PC-3 (cell line): ENCODE results near the gene RTL10. TPM values are rescaled to one million over a fixed set of nuclear protein-coding genes. Genes with fewer than 3 reads are reported as not detected.

Source experiments
- ATAC-seq: fragments of 200-7000 bp; cut with Tn5 transposase; 2 replicates; pipeline ENCODE4 v1.9.1; 2020; ENCODE audit warnings: mild to moderate bottlenecking, moderate library complexity
- BruUV-seq: library from RNA; stranded (reverse); fragments of 400-500 nt; replicated peaks from 2 replicates; lab custom pipeline; 2021; lab: Mats Ljungman, UMichigan
- CTCF ChIA-PET: fragments of 300-600 bp; sonication (Branson Sonifier 250); formaldehyde crosslinking; loops from one replicate; lab custom pipeline; 2022; ENCODE audit warnings: antibody characterized with exemption; lab: Charles Lee
- POLR2A ChIA-PET: fragments of 300-600 bp; sonication (Branson Sonifier 250); formaldehyde crosslinking; loops from one replicate; lab custom pipeline; 2022; ENCODE audit warnings: antibody characterized with exemption; ENCODE audit not compliant: unreplicated experiment; lab: Charles Lee
- DNase-seq: peaks from one replicate; pipeline ENCODE4 v3.0.0-alpha.2; 2015
- H2AFZ ChIP-seq: fragments of 300-600 bp; sonication (generic); 2 replicates; pipeline ENCODE4 v1.6.0; 2016; ENCODE audit warnings: antibody characterized with exemption, low read length
- H3F3A ChIP-seq: fragments of 300-600 bp; sonication (generic); one replicate; pipeline ENCODE4 v1.6.0; 2017; ENCODE audit warnings: antibody characterized with exemption, low read length, control low read depth, mild to moderate bottlenecking; ENCODE audit not compliant: unreplicated experiment
- H3K27ac ChIP-seq: fragments of 300-600 bp; sonication (generic); 2 replicates; pipeline ENCODE4 v1.5.1; 2016; ENCODE audit warnings: mild to moderate bottlenecking, low read length
- H3K27me3 ChIP-seq: fragments of 300-600 bp; sonication (generic); 2 replicates; pipeline ENCODE4 v1.6.1; 2016; ENCODE audit warnings: low read length, mixed read lengths
- H3K36me3 ChIP-seq: fragments of 300-600 bp; sonication (generic); 2 replicates; pipeline ENCODE4 v1.6.1; 2016; ENCODE audit warnings: low read depth, mixed run types, low read length, mixed read lengths
- H3K4me1 ChIP-seq: fragments of 300-600 bp; sonication (generic); 2 replicates; pipeline ENCODE4 v1.5.1; 2016; ENCODE audit warnings: low read length; ENCODE audit not compliant: insufficient read depth
- H3K4me2 ChIP-seq: fragments of 300-600 bp; sonication (generic); 2 replicates; pipeline ENCODE4 v1.6.0; 2016; ENCODE audit warnings: low read length
- H3K4me3 ChIP-seq: fragments of 300-600 bp; sonication (generic); 2 replicates; pipeline ENCODE4 v1.5.1; 2016; ENCODE audit warnings: mild to moderate bottlenecking, low read length, mixed read lengths
- H3K79me2 ChIP-seq: fragments of 300-600 bp; sonication (generic); 2 replicates; pipeline ENCODE4 v1.6.1; 2017; ENCODE audit warnings: low read length, mixed read lengths
- H3K9ac ChIP-seq: fragments of 300-600 bp; sonication (generic); 2 replicates; pipeline ENCODE4 v1.6.0; 2016; ENCODE audit warnings: mild to moderate bottlenecking, low read length
- H3K9me2 ChIP-seq: fragments of 300-600 bp; sonication (generic); replicated peaks from 2 replicates; pipeline ENCODE4 v1.6.1; 2016; ENCODE audit warnings: mixed run types, low read length, mixed read lengths
- H3K9me3 ChIP-seq: fragments of 300-600 bp; sonication (generic); 2 replicates; pipeline ENCODE4 v1.6.1; 2016; ENCODE audit warnings: low read length, mixed read lengths
- H4K20me1 ChIP-seq: fragments of 300-600 bp; sonication (generic); 2 replicates; pipeline ENCODE4 v1.6.1; 2016; ENCODE audit warnings: low read length, mixed read lengths
- CTCF ChIP-seq: fragments of 300-600 bp; sonication (generic); conservative IDR thresholded peaks from 2 replicates; pipeline ENCODE4 v1.5.1; 2017; ENCODE audit warnings: antibody characterized with exemption, low read depth, mild to moderate bottlenecking, low read length
- EZH2 ChIP-seq: fragments of 300-600 bp; sonication (generic); IDR thresholded peaks from one replicate; pipeline ENCODE4 v1.6.1; 2017; ENCODE audit warnings: antibody characterized with exemption, mild to moderate bottlenecking, low read length; ENCODE audit not compliant: unreplicated experiment
- EZH2phosphoT487 ChIP-seq: fragments of 300-600 bp; sonication (generic); IDR thresholded peaks from 2 replicates; pipeline ENCODE4 v1.6.1; 2018; ENCODE audit warnings: mild to moderate bottlenecking, antibody characterized with exemption, low read length, borderline replicate concordance
- intact Hi-C: fragments of 100-400 bp; cut with micrococcal nuclease; formaldehyde crosslinking; loops from 2 replicates; pipeline ENCODE4 v1.9.0; 2023
- total RNA-seq: library from RNA; depleted of rRNA; stranded (reverse); fragments of >200 nt; gene quantifications from 2 replicates; pipeline ENCODE4 v1.2.3, GENCODE V29; 2014

The RTL10 gene
- total RNA-seq, 1 experiment from 2014 or later: 7.8 TPM

DNA sequence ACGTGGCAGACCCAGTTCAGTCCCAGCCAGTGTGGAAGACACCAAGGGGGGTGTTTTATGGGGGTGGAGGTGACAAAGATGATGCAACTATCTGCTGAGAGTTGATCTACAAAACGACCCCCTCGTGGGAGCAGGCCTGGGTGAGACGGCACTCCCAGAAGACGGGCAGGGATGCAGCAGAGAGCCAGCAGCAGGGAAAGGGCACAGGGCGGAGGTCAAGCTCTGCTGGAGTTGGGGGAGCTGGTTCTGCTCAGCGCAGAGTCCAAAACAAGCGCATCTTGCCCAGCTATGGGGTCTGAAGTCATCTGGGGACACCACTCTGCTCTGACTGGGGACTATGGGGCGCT, 3.9 kb downstream of the RTL10 start:
- intact Hi-C loops: loop anchor here (10.0 kb wide), 1 partner anchor 86 kb away; the partner anchor contains the start of gene TBX1
- TF ChIP-seq CTCF: no peak
- TF ChIP-seq EZH2: no peak
- TF ChIP-seq EZH2phosphoT487: no peak
- DNase-seq: no peak
- POLR2A ChIA-PET: no interaction called here
- H3K4me2 ChIP-seq: peak overlapping the region; percentile 99
- H3K9ac ChIP-seq: no peak overlapping the region
- peaks cover 10% of the 10 kb centered on the region; the same call in 1 of the 2 replicates for H3K36me3 ChIP-seq
- no peak overlapping the region; the same call in 1 of the 2 replicates for H3K4me3 ChIP-seq
- peaks cover 75% of the 10 kb centered on the region for H3K79me2 ChIP-seq
- H4K20me1 ChIP-seq: peaks cover 24% of the 10 kb centered on the region
- peak overlapping the region; percentile 77 for H3K27ac ChIP-seq
- no peaks in the 10 kb centered on the region for H3K9me3 ChIP-seq
- no peaks in the 10 kb centered on the region for H3K9me2 ChIP-seq
- no peak overlapping the region for H2AFZ ChIP-seq
- CTCF ChIA-PET: no interaction called here
- H3K27me3 ChIP-seq: no peaks in the 10 kb centered on the region
- no peak for ATAC-seq
- H3K4me1 ChIP-seq: peaks cover 59% of the 10 kb centered on the region
- no peaks in the 10 kb centered on the region for H3F3A ChIP-seq
- BruUV-seq: no TSS peak

GRCh38 chr22:19849835-19850762, 4.6 kb downstream of the RTL10 start:
- Histone ChIP-seq H3K4me3 (peak overlapping the region; percentile 12; the same call in 1 of the 2 replicates), H3K4me1 (peaks cover 52% of the 10 kb centered on the region), H3F3A (no peaks in the 10 kb centered on the region), H3K79me2 (peaks cover 69% of the 10 kb centered on the region), H3K36me3 (peaks cover 10% of the 10 kb centered on the region; the same call in 1 of the 2 replicates), H3K9me2 (no peaks in the 10 kb centered on the region), H3K9ac (peak overlapping the region; percentile 8; the same call in 1 of the 2 replicates), H3K27ac (peak overlapping the region; percentile 77), H2AFZ (no peak overlapping the region), H3K4me2 (peak overlapping the region; percentile 99), H3K9me3 (no peaks in the 10 kb centered on the region), H4K20me1 (peaks cover 24% of the 10 kb centered on the region), H3K27me3 (no peaks in the 10 kb centered on the region)
- POLR2A ChIA-PET: no interaction called here
- CTCF ChIA-PET: no interaction called here
- intact Hi-C loops: loop anchor here (10.0 kb wide), 1 partner anchor 85 kb away; the partner anchor contains the start of gene TBX1
- TF ChIP-seq CTCF (no peak), EZH2phosphoT487 (no peak), EZH2 (no peak)
- peak; percentile 21 for ATAC-seq
- DNase-seq: peak; percentile 85
- BruUV-seq: no TSS peak
